HG02870 (cell line): Measurements from ENCODE around the gene CHPT1.

Source experiments
- ATAC-seq: cut with Tn5 transposase; IDR thresholded peaks from one replicate; pipeline ENCODE4 v1.9.1; 2021; ENCODE audit warnings: mild to moderate bottlenecking, moderate library complexity; ENCODE audit not compliant: unreplicated experiment

CHPT1 gene

GRCh38 chr12:101761350-101761749 is 63.9 kb downstream of the CHPT1 start:
- ATAC-seq, result no peak

- ATAC-seq, result no peak
Measured at GRCh38 chr12:101761781-101762180, 64.3 kb downstream of the CHPT1 start.

GRCh38 chr12:101763246-101763931 is 65.9 kb downstream of the CHPT1 start:
- no peak for ATAC-seq

- ATAC-seq, result no peak
Measured at GRCh38 chr12:101764051-101764792, 66.8 kb downstream of the CHPT1 start.

DNA sequence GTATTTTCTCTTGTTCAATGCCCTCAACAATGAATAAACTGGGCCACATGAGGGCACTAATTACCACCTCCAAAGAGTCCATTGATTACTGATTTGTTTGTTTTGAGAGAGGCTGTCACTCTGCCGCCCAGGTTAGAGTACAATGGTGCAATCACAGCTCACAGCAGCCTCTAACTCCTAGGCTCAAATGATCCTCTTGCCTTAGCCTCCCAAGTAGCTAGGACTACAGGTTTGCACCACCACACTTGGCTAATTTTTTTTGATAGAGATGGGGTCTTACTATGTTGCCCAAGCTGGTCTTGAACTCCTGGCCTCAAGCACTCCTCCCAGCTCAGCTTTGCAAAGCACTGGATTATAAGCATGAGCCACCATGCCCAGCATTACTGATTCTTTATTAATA is 70.1 kb downstream of the CHPT1 start:
- no peak for ATAC-seq

DNA sequence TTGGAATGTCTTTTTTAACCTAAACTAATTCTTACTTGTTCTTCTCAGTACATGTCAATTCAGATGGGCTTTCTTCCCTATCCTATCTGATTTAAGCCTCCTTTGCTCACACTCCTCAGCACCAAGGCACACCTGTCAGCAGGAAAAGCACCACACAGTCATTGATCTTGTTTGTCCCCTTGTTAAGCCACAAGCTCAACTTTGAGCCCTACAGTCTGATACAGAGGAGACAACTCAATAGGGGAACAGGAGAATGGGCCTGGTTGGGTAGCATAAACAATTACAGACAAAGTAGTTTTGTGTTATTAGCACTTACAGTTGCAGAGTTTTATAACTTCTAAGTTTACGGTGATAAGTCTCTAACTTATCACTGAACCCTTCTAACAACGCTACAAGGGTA is 71.3 kb downstream of the CHPT1 start:
- ATAC-seq, result no peak

- ATAC-seq, result no peak
Measured at GRCh38 chr12:101769865-101770264, 72.4 kb downstream of the CHPT1 start.

- ATAC-seq, result no peak
Measured at GRCh38 chr12:101772012-101772775, 74.8 kb downstream of the CHPT1 start.

- ATAC-seq, result peak; percentile 73
Measured at GRCh38 chr12:101773650-101774162, 76.3 kb downstream of the CHPT1 start.

DNA sequence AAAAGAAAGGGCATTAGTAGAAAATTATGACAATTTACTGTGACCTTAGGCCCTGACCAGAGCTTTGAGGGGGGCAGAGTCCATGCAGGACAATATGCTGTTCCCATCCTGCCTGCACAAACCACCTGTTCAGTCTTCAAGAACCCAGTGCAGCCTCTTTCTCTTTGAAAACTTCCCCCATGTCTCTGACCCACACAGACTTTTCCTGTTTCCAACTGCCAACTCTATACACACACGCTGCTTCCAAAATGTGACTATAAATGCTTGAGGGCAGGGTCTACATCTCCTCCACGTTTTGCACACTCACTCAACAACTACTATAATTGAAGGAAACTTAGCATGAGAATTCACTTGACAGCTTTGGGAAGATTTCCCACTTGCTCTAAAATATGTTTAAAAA is 78.4 kb downstream of the CHPT1 start:
- ATAC-seq, result no peak

DNA sequence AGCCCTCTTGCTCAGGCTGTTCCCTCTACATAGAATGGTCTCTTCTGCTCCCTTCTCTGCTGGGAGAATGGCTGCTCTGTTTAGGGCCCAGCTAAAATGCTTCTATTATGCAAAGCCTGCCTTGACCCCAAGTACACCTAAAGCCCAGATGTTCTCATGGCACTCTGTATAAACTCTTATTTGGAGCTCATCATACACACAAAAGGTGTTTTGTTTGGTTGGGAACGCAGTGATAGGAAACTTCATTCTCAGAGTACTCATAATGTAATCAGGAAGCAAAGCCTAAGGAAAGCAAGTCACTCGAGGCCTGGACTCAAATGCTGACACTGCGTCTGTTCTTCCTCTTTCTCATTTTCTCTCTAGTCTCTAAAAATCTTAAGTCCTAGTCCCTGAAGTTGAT is 80.0 kb downstream of the CHPT1 start:
- ATAC-seq, result no peak

DNA sequence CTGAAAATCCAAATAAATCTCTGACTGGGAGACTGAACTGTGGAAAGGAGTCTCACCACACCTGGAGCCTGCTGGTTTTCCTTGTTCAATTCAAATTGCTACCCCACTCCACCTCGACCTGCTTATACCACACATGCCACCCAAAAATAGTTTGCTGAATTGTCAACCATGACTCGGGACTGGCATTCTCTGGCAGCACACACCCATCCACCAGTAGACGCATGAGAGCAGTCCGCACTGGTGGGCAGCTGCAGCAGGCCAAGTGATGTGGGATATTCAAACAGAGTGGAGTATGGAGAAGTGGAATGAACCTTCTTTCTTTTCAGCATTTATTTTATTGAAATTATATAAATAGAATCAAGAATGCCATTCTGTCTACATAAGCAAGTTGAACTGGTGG is 80.5 kb downstream of the CHPT1 start:
- no peak for ATAC-seq
